Stimulated activated CD8-positive, alpha-beta memory T cell treated with anti-CD3 and anti-CD28 coated beads, Interleukin-7, amount 100 ng/mL, for 4 hours (primary cell): ENCODE data around the gene TSC22D2.

Experiments
- DNase-seq, 2 donors: peaks; one replicate each; pipeline ENCODE4 v3.0.0-alpha.2; 2020; ENCODE audit warnings: low read depth in 2 of 2

Gene TSC22D2

GRCh38 chr3:150408221-150409124 lies at the start of gene TSC22D2:
TSS of gene TSC22D2 (plus strand) at chr3:150408298. CDS start at chr3:150409351, 1,053 bp downstream.
- peak; percentile 89 to 95 for DNase-seq

DNA sequence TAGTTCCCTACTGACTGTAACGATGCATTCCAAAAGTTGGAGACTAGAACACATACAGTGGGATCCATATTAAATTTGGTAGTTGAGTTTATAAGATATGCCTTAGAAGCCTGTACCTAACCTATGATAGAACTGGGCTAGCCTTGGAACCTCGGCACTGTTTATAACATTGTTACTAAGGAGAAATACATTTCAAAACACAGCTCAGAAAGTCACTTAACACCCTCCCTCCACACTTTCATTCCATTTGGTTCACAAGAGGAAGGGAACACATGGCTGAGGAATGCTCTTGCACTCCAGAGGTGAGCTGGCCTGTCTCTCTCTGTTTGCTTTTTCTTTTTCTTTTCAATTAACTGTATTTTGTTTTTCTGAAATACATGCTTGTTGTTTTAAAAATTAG lies 48.7 kb upstream of the TSC22D2 start:
- DNase-seq, result no peak

GRCh38 chr3:150360966-150361365 lies 47.1 kb upstream of the TSC22D2 start:
- no peak for DNase-seq

DNA sequence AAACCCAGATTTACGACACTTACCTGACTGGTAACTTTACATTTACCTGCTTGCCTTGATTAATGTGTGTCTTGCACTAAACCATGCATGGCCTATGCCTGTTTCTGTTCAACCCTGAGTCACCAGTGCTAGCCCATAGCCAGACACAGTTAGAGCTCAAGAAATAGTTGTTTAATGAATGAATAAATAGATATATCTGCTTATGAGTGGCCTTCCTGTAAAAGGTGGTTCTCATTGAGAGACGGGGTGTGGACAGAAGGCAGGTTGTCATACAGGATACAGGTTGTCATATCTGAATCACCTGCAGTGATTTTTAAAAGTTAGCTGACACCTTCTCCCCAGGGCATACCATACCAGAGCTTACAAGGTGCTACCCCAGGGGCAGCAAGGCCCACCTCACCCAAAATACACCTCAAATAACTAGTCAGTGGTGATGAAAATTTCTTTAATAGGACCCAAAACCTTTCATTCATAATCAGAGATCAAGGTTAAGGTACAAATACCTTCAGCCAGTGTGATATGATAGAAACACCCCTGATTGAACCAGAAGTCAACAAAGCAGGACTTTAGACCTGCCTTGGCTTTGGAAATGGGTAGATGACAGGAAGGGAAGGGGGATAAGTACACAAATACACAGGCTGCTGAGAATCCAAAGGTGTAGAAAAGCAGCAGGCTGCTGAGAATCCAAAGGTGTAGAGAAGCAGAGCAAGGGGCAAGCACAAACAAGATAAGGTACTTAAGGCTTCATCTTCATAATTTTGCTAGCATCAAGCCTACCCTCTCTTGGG lies 45.4 kb upstream of the TSC22D2 start:
- no peak for DNase-seq

DNA sequence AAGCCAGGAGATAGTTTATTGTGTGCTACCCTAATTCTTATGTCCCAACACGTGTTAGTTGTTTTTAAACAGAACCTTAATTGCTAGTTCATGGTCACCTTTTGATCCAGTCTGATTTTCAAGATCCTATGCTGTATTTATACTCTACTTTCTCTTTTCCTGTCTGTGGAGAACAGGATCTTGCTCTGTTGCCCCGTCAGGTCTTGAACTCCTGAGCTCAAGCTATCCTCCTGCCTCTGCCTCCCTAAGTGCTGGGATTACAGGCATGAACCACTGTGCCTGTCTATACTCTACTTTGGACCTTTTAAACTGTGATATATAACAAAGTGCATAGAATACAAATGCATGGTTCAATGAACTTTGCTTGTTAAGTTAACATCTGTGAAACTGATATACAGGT lies 44.7 kb upstream of the TSC22D2 start:
- no peak for DNase-seq

DNA sequence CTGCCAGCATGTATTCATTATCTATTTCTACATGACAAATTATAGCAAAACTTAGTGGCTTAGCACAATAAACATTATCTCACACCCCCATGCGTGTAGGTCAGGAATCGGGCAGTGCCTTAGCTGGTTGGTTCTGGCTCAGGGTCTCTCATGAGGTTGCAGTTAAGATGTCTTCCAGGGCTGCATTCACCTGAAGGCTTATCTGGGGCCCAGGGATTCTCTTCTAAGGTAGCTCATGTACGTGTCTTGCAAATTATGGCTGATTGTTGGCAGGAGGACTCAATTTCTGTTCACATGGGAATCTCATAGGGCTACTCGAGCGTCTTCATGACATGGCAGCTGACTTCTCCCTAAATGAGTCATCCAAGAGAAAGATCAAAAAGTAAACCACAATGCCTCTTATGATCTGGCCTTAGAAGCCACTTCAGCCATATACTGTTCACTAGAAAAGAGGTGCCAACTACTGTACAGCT lies 42.9 kb upstream of the TSC22D2 start:
- DNase-seq, result no peak

- no peak for DNase-seq
These were observed 40.3 kb upstream of the TSC22D2 start for GRCh38 chr3:150367757-150368156.

DNA sequence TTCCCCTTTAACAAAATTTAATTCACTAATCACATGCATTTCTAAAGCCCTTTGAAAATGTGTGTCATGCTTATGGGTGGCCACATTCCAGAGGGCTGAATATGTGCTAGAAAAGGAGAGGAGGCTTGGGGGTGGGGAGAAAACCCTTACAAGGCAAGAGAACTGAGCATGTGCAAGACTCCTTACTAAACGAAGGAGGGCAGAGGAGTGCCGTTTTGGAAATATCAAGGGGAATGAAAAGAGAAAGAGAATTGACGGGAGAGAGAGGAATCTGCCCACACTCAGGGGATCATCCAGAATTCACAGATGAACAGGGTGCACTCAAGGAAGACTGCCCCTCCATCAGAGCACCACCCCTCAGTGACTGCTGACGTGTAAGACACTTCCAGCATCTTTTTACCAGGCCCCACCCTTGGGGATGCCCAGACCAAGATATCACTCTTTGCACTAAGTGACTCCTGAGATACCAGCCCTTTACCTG lies 37.9 kb upstream of the TSC22D2 start:
- no peak for DNase-seq

DNA sequence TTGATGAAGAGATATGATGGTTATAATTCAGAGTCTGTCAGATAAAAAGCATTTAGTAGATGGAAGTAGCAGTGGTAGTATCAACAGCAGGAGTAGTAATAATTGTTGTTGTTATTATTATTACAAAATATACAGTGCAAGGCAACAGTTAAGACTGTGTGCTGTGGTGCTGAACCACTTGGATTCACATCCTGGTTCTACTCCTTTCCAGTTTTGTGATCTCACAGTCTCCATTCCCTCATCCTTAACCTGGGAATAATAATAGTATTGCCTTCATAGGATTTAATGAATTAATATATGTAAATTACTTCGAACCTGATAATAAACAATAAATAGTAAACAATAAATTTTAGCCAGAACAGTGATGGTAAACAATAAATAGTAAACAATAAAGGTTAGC lies 37.1 kb upstream of the TSC22D2 start:
- no peak for DNase-seq

DNA sequence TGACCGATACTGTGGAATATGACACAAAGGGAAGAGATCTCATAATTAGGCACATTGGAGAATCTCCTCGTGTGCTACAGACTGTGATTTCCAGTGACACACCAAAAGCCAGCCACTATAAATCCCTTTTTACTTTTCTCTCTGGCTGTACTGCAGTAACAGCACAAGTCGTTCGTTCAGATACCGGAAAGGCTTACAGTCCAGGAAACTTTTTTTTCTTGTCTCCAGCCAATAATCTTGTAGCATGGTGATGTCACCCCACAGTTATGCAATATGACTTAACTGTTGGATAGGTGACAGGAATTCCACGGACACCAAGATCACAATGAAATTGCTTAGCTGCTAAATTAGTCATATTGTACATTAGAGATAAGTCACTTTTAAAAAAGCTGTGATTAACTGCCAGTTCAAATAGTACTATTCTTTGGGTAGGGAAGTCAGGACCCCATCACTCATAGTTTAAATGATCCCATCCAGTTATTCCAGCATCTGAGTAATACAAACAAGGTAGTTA lies 36.3 kb upstream of the TSC22D2 start:
- DNase-seq, result no peak

GRCh38 chr3:150372320-150372719 lies 35.8 kb upstream of the TSC22D2 start:
- DNase-seq, result no peak

- no peak for DNase-seq
These were observed 35.4 kb upstream of the TSC22D2 start for GRCh38 chr3:150372722-150373121.

GRCh38 chr3:150373234-150373875 lies 34.7 kb upstream of the TSC22D2 start:
- no peak for DNase-seq

DNA sequence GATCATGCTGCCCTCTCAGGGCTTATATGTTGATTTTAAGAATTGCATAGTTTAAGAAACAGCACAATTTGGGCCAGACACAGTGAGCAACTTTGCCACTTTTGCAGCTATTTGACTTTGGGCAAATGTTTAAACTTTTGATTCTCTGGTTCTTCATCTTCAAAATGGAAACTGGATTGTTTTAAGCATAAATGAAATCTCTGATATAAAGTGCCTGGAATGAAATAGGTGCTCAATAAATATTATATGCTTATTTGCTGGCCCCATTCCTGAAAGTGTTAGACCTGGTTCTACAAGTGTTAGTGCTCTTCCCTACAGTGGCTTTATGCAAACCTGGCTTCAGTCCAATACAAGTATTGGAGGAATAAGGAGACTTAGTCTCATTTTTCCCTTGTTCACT lies 33.1 kb upstream of the TSC22D2 start:
- DNase-seq, result no peak

DNA sequence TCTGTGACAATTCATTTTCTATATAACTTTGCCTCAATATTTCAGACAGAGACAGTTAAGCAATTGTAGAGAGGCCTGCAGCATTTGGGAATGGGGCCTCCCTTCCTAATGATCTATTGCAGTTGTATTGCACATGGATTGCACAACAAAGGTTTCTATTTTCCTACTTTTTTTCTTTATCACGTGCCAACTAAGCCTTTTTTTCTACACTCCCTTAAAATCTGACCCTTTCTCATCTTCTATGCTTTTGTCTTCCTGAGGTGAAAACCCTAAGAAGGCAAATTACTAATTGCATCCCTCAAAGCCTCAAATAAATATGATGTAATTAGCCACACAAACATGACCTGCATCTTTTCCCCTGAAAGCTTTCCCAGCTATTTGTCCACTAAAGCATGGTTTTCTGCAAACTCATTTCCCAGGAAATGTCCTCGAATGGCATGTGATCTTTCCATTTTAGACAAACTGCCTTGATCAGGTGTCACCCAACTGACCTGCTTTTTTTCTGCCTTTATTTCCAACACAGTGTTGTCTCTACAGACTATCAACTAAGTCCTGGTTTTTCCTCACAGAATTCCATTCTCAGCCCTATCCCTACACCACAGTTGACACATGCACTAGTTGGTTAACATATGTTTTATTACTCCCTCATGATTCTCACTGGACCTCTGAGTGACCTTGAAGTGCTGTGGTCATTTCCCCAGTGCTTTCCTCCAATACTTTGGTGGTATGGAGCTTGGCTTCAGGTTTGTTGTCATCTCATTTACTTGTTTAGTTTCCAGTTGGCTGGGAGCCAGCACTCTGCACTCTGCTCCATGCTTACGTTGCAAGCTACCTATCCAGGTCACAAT lies 31.9 kb upstream of the TSC22D2 start:
- no peak for DNase-seq

GRCh38 chr3:150377601-150378300 lies 30.3 kb upstream of the TSC22D2 start:
- no peak for DNase-seq

DNA sequence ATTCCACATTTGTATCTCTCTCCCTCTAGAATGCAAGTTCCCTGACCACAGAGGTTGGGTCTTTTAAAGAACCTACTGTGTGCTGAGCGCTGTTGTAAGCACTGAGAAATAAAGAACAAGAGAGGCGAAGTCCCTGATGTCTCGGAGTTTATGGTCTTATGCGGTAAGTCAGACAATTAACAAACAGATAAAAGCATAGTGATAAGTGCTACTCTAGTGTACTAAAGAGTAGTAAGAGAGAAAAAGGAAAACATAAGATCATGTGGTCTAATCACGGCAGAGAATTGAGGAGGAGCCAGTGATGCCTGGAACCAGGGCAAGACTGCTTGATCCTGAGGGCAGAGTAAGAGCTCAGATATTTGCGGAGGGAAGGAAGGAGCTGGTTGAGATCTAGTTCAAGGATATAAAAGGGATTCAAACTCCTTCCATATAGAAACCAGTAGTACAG lies 29.8 kb upstream of the TSC22D2 start:
- DNase-seq, result no peak

DNA sequence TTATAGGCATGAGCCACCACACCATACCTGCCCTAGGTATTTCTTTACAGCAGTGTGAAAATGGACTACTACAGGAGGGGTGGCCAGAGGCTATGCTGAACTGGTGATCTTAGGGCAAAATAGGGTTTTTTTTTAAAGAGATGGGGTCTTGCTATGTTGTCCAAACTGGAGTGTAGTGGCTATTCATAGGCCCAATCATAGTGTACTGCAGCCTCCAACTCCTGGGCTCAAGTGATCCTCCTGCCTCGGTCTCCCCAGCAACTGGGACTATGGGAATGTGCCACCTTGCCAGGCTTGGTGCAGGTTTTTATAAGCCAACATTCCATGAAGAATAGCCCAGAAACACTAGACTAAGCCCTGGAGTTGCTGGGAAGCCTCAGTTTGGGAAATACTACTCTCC lies 28.6 kb upstream of the TSC22D2 start:
- no peak for DNase-seq

DNA sequence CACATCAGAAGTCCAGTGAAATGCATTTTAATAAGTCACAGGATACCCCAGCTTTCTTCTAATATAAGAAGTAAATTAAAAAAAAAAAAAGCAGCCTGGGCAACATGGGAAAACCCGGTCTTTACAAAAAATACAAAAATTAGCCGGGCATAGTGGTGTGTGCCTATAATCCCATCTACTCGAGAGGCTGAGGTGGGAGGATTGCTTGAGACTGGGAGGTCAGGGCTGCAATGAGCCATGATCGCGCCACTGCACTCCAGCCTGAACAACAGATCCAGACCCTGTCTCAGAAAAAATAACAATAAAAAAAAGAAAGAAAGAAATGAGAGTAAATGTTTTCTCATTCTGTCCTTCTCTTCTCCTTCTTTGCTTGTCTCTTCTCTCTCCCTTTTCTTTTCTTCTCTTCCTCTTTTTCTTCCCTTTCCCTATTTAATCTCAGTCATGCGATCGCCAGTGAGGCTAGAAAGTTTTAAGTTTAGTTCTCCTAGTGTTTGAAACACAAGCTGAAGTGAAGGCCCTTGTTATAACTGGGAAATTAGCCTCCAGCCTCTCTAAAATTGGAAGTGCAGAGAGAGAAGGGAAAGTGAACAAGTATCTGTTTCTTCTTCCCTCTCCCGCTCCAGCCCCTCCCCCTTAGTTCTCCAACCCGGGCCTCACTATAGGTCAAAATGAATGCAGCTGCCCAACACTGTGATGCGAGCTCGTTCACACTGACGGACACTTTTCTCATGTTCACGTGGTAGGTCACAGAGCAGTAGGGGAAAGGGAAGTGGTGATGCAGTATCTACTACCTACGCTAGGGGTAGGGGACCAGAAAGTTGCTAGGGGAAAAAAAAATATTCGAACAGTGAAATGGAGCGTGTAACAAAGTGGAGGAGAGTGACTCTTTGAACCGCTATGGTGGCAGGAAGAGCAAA lies 23.5 kb upstream of the TSC22D2 start:
- DNase-seq, result peak; percentile 21 to 25
